K562 (cell line): Measurements from ENCODE around the gene ECI1. TPM values are rescaled to one million over a fixed set of nuclear protein-coding genes. Genes with fewer than 3 reads are reported as not detected.
A peak's percentile ranks its signal among the peaks of the same experiment; 100 is the strongest.

Experiments used
- CBFA2T2 ChIP-seq: fragments of 450-650 bp; conservative IDR thresholded peaks from 2 replicates; pipeline ENCODE4 v1.6.1; 2017; ENCODE audit warnings: mild to moderate bottlenecking
- CBX2 ChIP-seq: fragments of 200-600 bp; sonication (generic); IDR thresholded peaks from one replicate; pipeline ENCODE4 v1.6.1; 2012; ENCODE audit warnings: mild to moderate bottlenecking, low read length, inconsistent platforms; ENCODE audit not compliant: insufficient read depth, poor library complexity, severe bottlenecking
- CTBP1 ChIP-seq: fragments of 450-650 bp; IDR thresholded peaks from 2 replicates; pipeline ENCODE4 v1.6.1; 2016; ENCODE audit warnings: borderline replicate concordance
- DACH1 ChIP-seq: fragments of 450-650 bp; IDR thresholded peaks from 2 replicates; pipeline ENCODE4 v1.6.1; 2018; ENCODE audit not compliant: partially characterized antibody
- ELF4 ChIP-seq: fragments of 450-650 bp; formaldehyde crosslinking; IDR thresholded peaks from 2 replicates; pipeline ENCODE4 v1.4.0; 2022; ENCODE audit warnings: missing genetic modification characterization
- HNRNPK ChIP-seq: fragments of 200-400 bp; formaldehyde crosslinking; IDR thresholded peaks from one replicate; pipeline ENCODE4 v1.6.1; 2018; ENCODE audit warnings: mild to moderate bottlenecking, low read depth, low read length; ENCODE audit not compliant: poor library complexity, severe bottlenecking
- IFI16 ChIP-seq: fragments of 250-450 bp; sonication (Bioruptor Pico); IDR thresholded peaks from 2 replicates; pipeline ENCODE4 v2.1.2; 2022; ENCODE audit warnings: mild to moderate bottlenecking, inconsistent platforms
- LARP7 ChIP-seq: fragments of 450-650 bp; IDR thresholded peaks from 2 replicates; pipeline ENCODE4 v1.6.1; 2016
- LCOR ChIP-seq: sonication (generic); formaldehyde crosslinking; IDR thresholded peaks from 2 replicates; pipeline ENCODE4 v1.8.0; 2022; ENCODE audit warnings: mild to moderate bottlenecking, missing genetic modification reagents
- MYC ChIP-seq, 2 experiments: fragments of 250-450 bp in 1 of 2; sonication (Bioruptor Pico) in 1 of 2; IDR thresholded peaks; 2 replicates each; pipeline versions ENCODE4 v1.5.1 to v1.6.1; 2012 to 2021; ENCODE audit warnings: low read depth in 2 of 2, borderline replicate concordance in 1 of 2, improper control_type of control experiment in 1 of 2, low read length in 1 of 2, mild to moderate bottlenecking in 1 of 2, moderate library complexity in 1 of 2
- NR2C1 ChIP-seq, 2 experiments: fragments of 450-650 bp; IDR thresholded peaks; 2 replicates each; pipeline ENCODE4 v1.6.1; 2017; ENCODE audit warnings: mild to moderate bottlenecking in 2 of 2, antibody characterized with exemption in 1 of 2, inconsistent platforms in 1 of 2, missing compliant biosample characterization in 1 of 2, missing genetic modification characterization in 1 of 2
- PHF20 ChIP-seq: fragments of 450-650 bp; IDR thresholded peaks from 2 replicates; pipeline ENCODE4 v1.6.1; 2018; ENCODE audit not compliant: partially characterized antibody
- POLR2H ChIP-seq: IDR thresholded peaks from 2 replicates; pipeline ENCODE4 v1.6.1; 2016; ENCODE audit warnings: missing genetic modification characterization, low read depth, mild to moderate bottlenecking, control low read depth, missing compliant biosample characterization, moderate library complexity
- RBFOX2 ChIP-seq: fragments of 200-400 bp; formaldehyde crosslinking; IDR thresholded peaks from 2 replicates; pipeline ENCODE4 v1.6.1; 2017; ENCODE audit warnings: low read depth, mild to moderate bottlenecking, low read length, moderate library complexity
- SOX6 ChIP-seq: fragments of 450-650 bp; IDR thresholded peaks from 2 replicates; pipeline ENCODE4 v1.6.1; 2014; ENCODE audit warnings: mild to moderate bottlenecking
- ZBTB7A ChIP-seq: IDR thresholded peaks from 2 replicates; pipeline ENCODE4 v1.6.1; 2011; ENCODE audit warnings: low read depth, mild to moderate bottlenecking, low read length, moderate library complexity, borderline replicate concordance; ENCODE audit not compliant: control insufficient read depth
- ZC3H4 ChIP-seq: sonication (generic); formaldehyde crosslinking; IDR thresholded peaks from 2 replicates; pipeline ENCODE4 v1.9.0; 2021; ENCODE audit warnings: missing genetic modification reagents, borderline replicate concordance
- ZNF592 ChIP-seq: fragments of 450-650 bp; IDR thresholded peaks from 2 replicates; pipeline ENCODE4 v1.6.1; 2017; ENCODE audit warnings: antibody characterized with exemption, mild to moderate bottlenecking
- polyA plus RNA-seq, 8 experiments: library from polyadenylated mRNA; depleted of rRNA in 4 of 8; stranded (reverse) in 5 of 8; unstranded in 3 of 8; fragments of >200 nt; fragmentation: Nextera tagmentation in 2 of 8; fragmentation: Illumina TruSeq in 1 of 8; extraction: Ambion mirVana in 2 of 8; extraction: Trizol in 1 of 8; gene quantifications; 2 replicates each; pipeline versions ENCODE4 v1.2.1 to v1.2.3, GENCODE V29; 2011 to 2014; ENCODE audit warnings: inconsistent platforms in 1 of 8, missing spikeins in 1 of 8
- total RNA-seq, 7 experiments: library from RNA; depleted of rRNA in 6 of 7; stranded (reverse); fragments of >200 nt in 6 of 7; fragmentation: Illumina TruSeq in 2 of 7; extraction: Trizol in 2 of 7; gene quantifications; 2 replicates each; pipeline versions ENCODE4 v1.2.1 to v1.2.3, GENCODE V29; 2011 to 2021; ENCODE audit warnings: low replicate concordance in 1 of 7
- TF ChIP-seq, protein P1 (sequence below), 3 experiments: fragments of 200-800 bp in 1 of 3; sonication (Bioruptor generic) in 1 of 3; sonication (generic) in 1 of 3; formaldehyde crosslinking in 1 of 3; IDR thresholded peaks; 2 replicates each; pipeline versions ENCODE4 v1.6.1 to v1.8.0; 2016 to 2022; ENCODE audit warnings: mild to moderate bottlenecking in 2 of 3, missing compliant biosample characterization in 2 of 3, missing genetic modification characterization in 2 of 3, missing genetic modification reagents in 1 of 3
- TF ChIP-seq, protein P2 (sequence below): sonication (generic); formaldehyde crosslinking; IDR thresholded peaks from 2 replicates; pipeline ENCODE4 v1.8.0; 2022; ENCODE audit warnings: mild to moderate bottlenecking, missing genetic modification reagents, borderline replicate concordance

The ECI1 gene
- total and polyA plus RNA-seq, 9 of the 15 experiments (the other 6 are each of a cell fraction or from before 2014, with no cell fraction given): 4.7 to 189 (median 54.0) TPM

GRCh38 chr16:2205967-2206313 is 45.4 kb downstream of the ECI1 start (continued):
- TF ChIP-seq ZNF592 (peak; percentile 84; the same call in 1 of the 2 replicates), POLR2H (tag) (no peak), SOX6 (no peak), NR2C1 (IDR thresholded peaks at IDR 0.05) (peak; percentile 95), NR2C1 (tag; IDR thresholded peaks at IDR 0.05) (peak; percentile 96), ZC3H4 (CRISPR knock-in tag) (0 out of 2 replicates have a peak, but pooled peaks have one; percentile 31), ELF4 (0 out of 2 replicates have a peak, but pooled peaks have one; percentile 2), CBX2 (no peak), CBFA2T2 (0 out of 2 replicates have a peak, but pooled peaks have one; percentile 23), LARP7 (no peak), PHF20 (no peak), RBFOX2 (peak; percentile 10), LCOR (CRISPR knock-in tag) (no peak), HNRNPK (no peak), DACH1 (no peak), IFI16 (CRISPR knock-in tag) (0 out of 2 replicates have a peak, but pooled peaks have one; percentile 55), ZBTB7A (no peak), MYC (IDR thresholded peaks at IDR 0.05; ENCODE audit: low read depth, low read length) (no peak), MYC (CRISPR knock-in tag; IDR thresholded peaks at IDR 0.05; ENCODE audit: borderline replicate concordance, low read depth) (peak; percentile 90; the same call in 1 of the 2 replicates), CTBP1 (peak; percentile 3)
- TF ChIP-seq, protein P1, sequence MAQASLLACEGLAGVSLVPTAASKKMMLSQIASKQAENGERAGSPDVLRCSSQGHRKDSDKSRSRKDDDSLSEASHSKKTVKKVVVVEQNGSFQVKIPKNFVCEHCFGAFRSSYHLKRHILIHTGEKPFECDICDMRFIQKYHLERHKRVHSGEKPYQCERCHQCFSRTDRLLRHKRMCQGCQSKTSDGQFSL (CRISPR knock-in tag; IDR thresholded peaks at IDR 0.05): no peak
- TF ChIP-seq, protein P1 (tag; IDR thresholded peaks at IDR 0.05): peak in 1 of 2 experiments; percentile 27; a peak in 1 of 4 replicates
- TF ChIP-seq, protein P2, sequence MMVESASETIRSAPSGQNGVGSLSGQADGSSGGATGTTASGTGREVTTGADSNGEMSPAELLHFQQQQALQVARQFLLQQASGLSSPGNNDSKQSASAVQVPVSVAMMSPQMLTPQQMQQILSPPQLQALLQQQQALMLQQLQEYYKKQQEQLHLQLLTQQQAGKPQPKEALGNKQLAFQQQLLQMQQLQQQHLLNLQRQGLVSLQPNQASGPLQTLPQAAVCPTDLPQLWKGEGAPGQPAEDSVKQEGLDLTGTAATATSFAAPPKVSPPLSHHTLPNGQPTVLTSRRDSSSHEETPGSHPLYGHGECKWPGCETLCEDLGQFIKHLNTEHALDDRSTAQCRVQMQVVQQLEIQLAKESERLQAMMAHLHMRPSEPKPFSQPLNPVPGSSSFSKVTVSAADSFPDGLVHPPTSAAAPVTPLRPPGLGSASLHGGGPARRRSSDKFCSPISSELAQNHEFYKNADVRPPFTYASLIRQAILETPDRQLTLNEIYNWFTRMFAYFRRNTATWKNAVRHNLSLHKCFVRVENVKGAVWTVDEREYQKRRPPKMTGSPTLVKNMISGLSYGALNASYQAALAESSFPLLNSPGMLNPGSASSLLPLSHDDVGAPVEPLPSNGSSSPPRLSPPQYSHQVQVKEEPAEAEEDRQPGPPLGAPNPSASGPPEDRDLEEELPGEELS (CRISPR knock-in tag): peak; percentile 51; the same call in 1 of the 2 replicates
